Measurements from ENCODE around the gene TSPAN7. TPM values are rescaled to one million over a fixed set of nuclear protein-coding genes. Genes with fewer than 3 reads are reported as not detected.

The TSPAN7 gene
- total RNA-seq, 6 experiments from 2014 or later, result 7.9 to 24.4 (median 15.7) TPM

DNA sequence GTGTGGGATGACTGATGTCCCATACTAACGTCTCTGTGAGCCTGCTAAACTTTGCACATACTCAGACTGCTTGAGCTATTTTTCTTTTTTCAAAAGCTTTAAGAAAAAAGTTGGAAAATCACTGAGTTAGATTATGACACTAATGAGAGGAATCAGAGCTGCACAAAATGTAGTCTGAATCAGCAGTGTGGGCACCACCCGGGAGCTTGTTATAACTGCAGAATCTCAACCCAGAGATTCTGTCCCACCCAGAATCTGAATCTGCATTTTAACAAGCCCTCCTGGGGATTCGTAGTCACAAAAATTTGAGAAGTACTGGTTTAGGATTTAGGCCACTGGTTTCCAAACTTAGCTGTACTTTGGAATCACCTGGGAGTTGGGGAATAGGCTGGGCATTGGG is 137.8 kb downstream of the TSPAN7 start:
- Histone ChIP-seq H3K27ac (no peak overlapping the region), H3K4me3 (no peak overlapping the region), H3K27me3 (no peaks in the 10 kb centered on the region), H3K9me3 (no peaks in the 10 kb centered on the region), H3K4me1 (no peaks in the 10 kb centered on the region), H3K36me3 (no peaks in the 10 kb centered on the region)
- intact Hi-C loops (cut with DNase I), result no loop called here
- no peak for TF ChIP-seq POLR2A (IDR thresholded peaks at IDR 0.05)
- TF ChIP-seq, protein P1, sequence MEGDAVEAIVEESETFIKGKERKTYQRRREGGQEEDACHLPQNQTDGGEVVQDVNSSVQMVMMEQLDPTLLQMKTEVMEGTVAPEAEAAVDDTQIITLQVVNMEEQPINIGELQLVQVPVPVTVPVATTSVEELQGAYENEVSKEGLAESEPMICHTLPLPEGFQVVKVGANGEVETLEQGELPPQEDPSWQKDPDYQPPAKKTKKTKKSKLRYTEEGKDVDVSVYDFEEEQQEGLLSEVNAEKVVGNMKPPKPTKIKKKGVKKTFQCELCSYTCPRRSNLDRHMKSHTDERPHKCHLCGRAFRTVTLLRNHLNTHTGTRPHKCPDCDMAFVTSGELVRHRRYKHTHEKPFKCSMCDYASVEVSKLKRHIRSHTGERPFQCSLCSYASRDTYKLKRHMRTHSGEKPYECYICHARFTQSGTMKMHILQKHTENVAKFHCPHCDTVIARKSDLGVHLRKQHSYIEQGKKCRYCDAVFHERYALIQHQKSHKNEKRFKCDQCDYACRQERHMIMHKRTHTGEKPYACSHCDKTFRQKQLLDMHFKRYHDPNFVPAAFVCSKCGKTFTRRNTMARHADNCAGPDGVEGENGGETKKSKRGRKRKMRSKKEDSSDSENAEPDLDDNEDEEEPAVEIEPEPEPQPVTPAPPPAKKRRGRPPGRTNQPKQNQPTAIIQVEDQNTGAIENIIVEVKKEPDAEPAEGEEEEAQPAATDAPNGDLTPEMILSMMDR (IDR thresholded peaks at IDR 0.05), result no peak
- DNase-seq (no peak), ATAC-seq (no peak)
- 69% methylated on average over 2 of the region's 3 CpGs for WGBS (ENCODE audit: insufficient coverage, low coverage, low lambda C conversion rate, missing lambda C conversion rate)

DNA sequence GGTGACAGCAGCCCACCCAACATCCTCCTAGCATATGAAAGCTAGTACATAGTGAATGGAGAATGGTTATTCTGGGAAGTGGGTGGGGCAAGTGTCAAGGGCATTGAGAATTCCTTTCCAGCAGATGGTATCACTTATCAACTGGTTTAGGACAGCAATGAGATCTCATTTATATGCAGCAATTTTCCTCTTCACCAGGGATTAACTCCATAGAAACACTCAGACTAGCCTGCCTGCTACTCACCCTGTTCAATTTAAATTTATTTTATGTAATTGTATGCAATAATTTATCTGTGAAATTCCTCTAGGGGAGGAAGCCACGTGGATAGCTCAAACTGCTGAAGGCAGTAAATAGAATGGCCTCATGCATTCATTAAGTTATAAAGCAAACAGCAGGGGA is 138.4 kb downstream of the TSPAN7 start:
- Histone ChIP-seq H3K27ac (no peak overlapping the region), H3K36me3 (no peaks in the 10 kb centered on the region), H3K4me1 (no peaks in the 10 kb centered on the region), H3K4me3 (no peak overlapping the region), H3K9me3 (no peaks in the 10 kb centered on the region), H3K27me3 (no peaks in the 10 kb centered on the region)
- WGBS (ENCODE audit: insufficient coverage, low coverage, low lambda C conversion rate, missing lambda C conversion rate), result 58% methylated on average over 1 of the region's 1 CpG
- intact Hi-C loops (cut with DNase I), result no loop called here
- TF ChIP-seq, protein P1 (IDR thresholded peaks at IDR 0.05), result no peak
- TF ChIP-seq POLR2A (IDR thresholded peaks at IDR 0.05), result no peak
- ATAC-seq (no peak), DNase-seq (no peak)

DNA sequence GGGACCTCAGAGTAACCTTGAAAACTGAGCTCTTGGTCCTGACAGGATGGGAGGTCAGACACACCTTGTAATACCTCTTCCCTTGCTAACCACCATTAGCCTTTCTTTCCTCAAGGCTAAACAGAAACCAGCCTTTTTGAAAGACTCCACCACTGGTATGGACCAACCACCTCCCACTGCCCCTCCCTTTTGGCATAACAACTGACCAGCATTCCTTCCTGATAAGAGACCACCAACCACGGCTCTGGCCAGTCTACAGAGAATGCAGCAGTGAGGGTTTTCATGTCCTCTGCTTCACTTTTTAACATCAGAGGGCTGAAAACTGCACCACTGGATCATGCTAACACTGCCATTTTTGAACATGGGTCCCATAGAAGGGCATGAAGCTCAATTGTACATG is 139.7 kb downstream of the TSPAN7 start:
- Histone ChIP-seq H3K36me3 (no peaks in the 10 kb centered on the region), H3K9me3 (no peaks in the 10 kb centered on the region), H3K4me1 (no peaks in the 10 kb centered on the region), H3K4me3 (no peak overlapping the region), H3K27ac (no peak overlapping the region), H3K27me3 (no peaks in the 10 kb centered on the region)
- TF ChIP-seq POLR2A (IDR thresholded peaks at IDR 0.05), result no peak
- TF ChIP-seq, protein P1 (IDR thresholded peaks at IDR 0.05), result no peak
- ATAC-seq, result no peak
- WGBS (ENCODE audit: insufficient coverage, low coverage, low lambda C conversion rate, missing lambda C conversion rate), result 63% methylated on average over 1 of the region's 1 CpG
- intact Hi-C loops (cut with DNase I), result no loop called here
- DNase-seq, result no peak

DNA sequence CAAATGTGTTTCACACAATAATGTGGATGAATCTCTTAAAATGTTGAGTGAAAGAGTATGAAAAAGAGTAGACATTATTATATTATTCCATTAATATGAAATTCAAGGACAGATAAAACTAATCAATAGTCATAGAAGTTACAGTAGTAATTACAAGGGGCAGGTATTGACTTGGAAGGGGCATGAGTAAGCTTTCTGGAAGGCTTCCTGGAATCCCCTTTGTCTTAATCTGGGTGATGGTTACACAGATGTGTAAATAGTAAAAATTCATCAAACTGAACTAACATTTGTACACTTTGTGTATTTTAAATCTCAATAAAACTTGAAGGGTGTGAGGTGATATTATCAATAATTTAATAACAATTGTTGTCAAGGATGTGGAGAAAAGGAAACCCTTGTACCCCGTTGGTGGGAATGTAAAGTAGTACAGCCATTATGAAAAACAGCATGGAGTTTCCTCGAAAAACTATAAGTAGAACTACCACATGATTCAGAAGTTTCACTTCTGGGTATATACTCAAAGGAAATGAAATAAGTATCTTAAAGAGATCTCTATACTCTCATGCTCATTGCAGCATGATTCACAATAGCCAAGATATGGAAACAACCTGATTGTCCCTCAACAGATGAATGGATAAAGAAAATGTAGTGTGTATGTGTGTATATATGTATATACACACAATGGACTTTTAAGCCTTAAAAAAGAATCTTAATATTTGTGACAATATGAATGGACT is 143.0 kb downstream of the TSPAN7 start:
- WGBS (ENCODE audit: insufficient coverage, low coverage, low lambda C conversion rate, missing lambda C conversion rate), result 30% methylated on average over 2 of the region's 2 CpGs
- no peaks in the 10 kb centered on the region for H3K36me3 ChIP-seq
- H3K4me3 ChIP-seq, result no peak overlapping the region
- TF ChIP-seq, protein P1 (IDR thresholded peaks at IDR 0.05), result no peak
- TF ChIP-seq POLR2A (IDR thresholded peaks at IDR 0.05), result no peak
- H3K4me1 ChIP-seq, result no peaks in the 10 kb centered on the region
- H3K27me3 ChIP-seq, result no peaks in the 10 kb centered on the region
- ATAC-seq (no peak), DNase-seq (no peak)
- H3K9me3 ChIP-seq, result no peaks in the 10 kb centered on the region
- no peak overlapping the region for H3K27ac ChIP-seq
- intact Hi-C loops (cut with DNase I), result no loop called here

Data from right lobe of liver (tissue), 6 donors.